K562 (cell line): Measurements from ENCODE around the gene LETM1. TPM values are rescaled to one million over a fixed set of nuclear protein-coding genes. Genes with fewer than 3 reads are reported as not detected.

Experiments used
- C11orf30 ChIP-seq: fragments of 450-650 bp; IDR thresholded peaks from 2 replicates; pipeline ENCODE4 v1.6.1; 2016; ENCODE audit warnings: low read depth, mild to moderate bottlenecking
- E2F4 ChIP-seq: sonication (generic); formaldehyde crosslinking; IDR thresholded peaks from 2 replicates; pipeline ENCODE4 v1.8.0; 2022; ENCODE audit warnings: mild to moderate bottlenecking, low read depth, missing genetic modification reagents
- ELF1 ChIP-seq: fragments of 200-800 bp; sonication (Bioruptor generic); IDR thresholded peaks from 2 replicates; pipeline ENCODE4 v1.6.1; 2016; ENCODE audit warnings: missing genetic modification characterization, missing compliant biosample characterization
- ETV5 ChIP-seq: sonication (generic); formaldehyde crosslinking; IDR thresholded peaks from 2 replicates; pipeline ENCODE4 v1.4.0; 2020; ENCODE audit warnings: low read depth, mild to moderate bottlenecking, missing genetic modification reagents
- HDAC1 ChIP-seq, 2 experiments: fragments of 450-650 bp; IDR thresholded peaks; 2 replicates each; pipeline ENCODE4 v1.6.1; 2016 to 2017; ENCODE audit warnings: inconsistent platforms in 1 of 2, mild to moderate bottlenecking in 1 of 2, moderate library complexity in 1 of 2
- L3MBTL2 ChIP-seq: fragments of 450-650 bp; IDR thresholded peaks from 2 replicates; pipeline ENCODE4 v1.6.1; 2016; ENCODE audit warnings: mild to moderate bottlenecking, moderate library complexity
- NCOA6 ChIP-seq: fragments of 450-650 bp; IDR thresholded peaks from 2 replicates; pipeline ENCODE4 v1.6.1; 2017; ENCODE audit warnings: mild to moderate bottlenecking
- NFRKB ChIP-seq: fragments of 450-650 bp; IDR thresholded peaks from 2 replicates; pipeline ENCODE4 v1.6.1; 2016; ENCODE audit warnings: low read depth
- NFYB ChIP-seq: IDR thresholded peaks from 2 replicates; pipeline ENCODE4 v1.6.1; 2011; ENCODE audit warnings: mild to moderate bottlenecking, moderate library complexity; ENCODE audit not compliant: insufficient read length; ENCODE audit errors: extremely low read depth
- PHF20 ChIP-seq: fragments of 450-650 bp; IDR thresholded peaks from 2 replicates; pipeline ENCODE4 v1.6.1; 2018; ENCODE audit not compliant: partially characterized antibody
- RBM14 ChIP-seq: fragments of 200-400 bp; formaldehyde crosslinking; IDR thresholded peaks from 2 replicates; pipeline ENCODE4 v1.6.1; 2018; ENCODE audit warnings: low read depth, mild to moderate bottlenecking, low read length, moderate library complexity, borderline replicate concordance; ENCODE audit not compliant: insufficient read depth
- RREB1 ChIP-seq: fragments of 250-450 bp; sonication (Bioruptor Pico); IDR thresholded peaks from 2 replicates; pipeline ENCODE4 v1.4.0; 2020
- SMAD4 ChIP-seq: fragments of 250-450 bp; sonication (Bioruptor Pico); conservative IDR thresholded peaks from 2 replicates; pipeline ENCODE4 v1.8.0; 2021; ENCODE audit warnings: inconsistent platforms, mild to moderate bottlenecking, moderate library complexity
- TEAD1 ChIP-seq, 2 experiments: fragments of 450-650 bp in 1 of 2; sonication (generic) in 1 of 2; formaldehyde crosslinking; IDR thresholded peaks; 2 replicates each; pipeline versions ENCODE4 v1.4.0 to v1.8.0; 2020 to 2022; ENCODE audit warnings: mild to moderate bottlenecking in 2 of 2, missing genetic modification reagents in 1 of 2
- ZNF354B ChIP-seq: fragments of 250-450 bp; sonication (Bioruptor Pico); IDR thresholded peaks from 2 replicates; pipeline ENCODE4 v1.4.0; 2020
- ZNF395 ChIP-seq: fragments of 200-800 bp; sonication (Bioruptor generic); IDR thresholded peaks from 2 replicates; pipeline ENCODE4 v1.6.1; 2017; ENCODE audit warnings: missing genetic modification characterization, missing compliant biosample characterization
- ZNF644 ChIP-seq: fragments of 200-800 bp; sonication (Bioruptor generic); IDR thresholded peaks from 2 replicates; pipeline ENCODE4 v1.6.1; 2016; ENCODE audit warnings: low read depth, missing genetic modification characterization, missing compliant biosample characterization
- ZNF696 ChIP-seq: fragments of 250-450 bp; sonication (Bioruptor Pico); conservative IDR thresholded peaks from 2 replicates; pipeline ENCODE4 v1.4.0; 2020; ENCODE audit warnings: mild to moderate bottlenecking, moderate library complexity
- polyA plus RNA-seq, 8 experiments: library from polyadenylated mRNA; depleted of rRNA in 4 of 8; stranded (reverse) in 5 of 8; unstranded in 3 of 8; fragments of >200 nt; fragmentation: Nextera tagmentation in 2 of 8; fragmentation: Illumina TruSeq in 1 of 8; extraction: Ambion mirVana in 2 of 8; extraction: Trizol in 1 of 8; gene quantifications; 2 replicates each; pipeline versions ENCODE4 v1.2.1 to v1.2.3, GENCODE V29; 2011 to 2014; ENCODE audit warnings: inconsistent platforms in 1 of 8, missing spikeins in 1 of 8
- total RNA-seq, 7 experiments: library from RNA; depleted of rRNA in 6 of 7; stranded (reverse); fragments of >200 nt in 6 of 7; fragmentation: Illumina TruSeq in 2 of 7; extraction: Trizol in 2 of 7; gene quantifications; 2 replicates each; pipeline versions ENCODE4 v1.2.1 to v1.2.3, GENCODE V29; 2011 to 2021; ENCODE audit warnings: low replicate concordance in 1 of 7

The LETM1 gene
- total and polyA plus RNA-seq, 9 of the 15 experiments (the other 6 are each of a cell fraction or from before 2014, with no cell fraction given): 3.9 to 109 (median 35.0) TPM

- peak; percentile 28; the same call in 1 of the 2 replicates for TF ChIP-seq C11orf30
- peak; percentile 81 for TF ChIP-seq ETV5 (CRISPR knock-in tag)
- TF ChIP-seq TEAD1 (CRISPR knock-in tag; IDR thresholded peaks at IDR 0.05): peak in 1 of 2 experiments; percentile 36; a peak in 2 of 4 replicates
- TF ChIP-seq ZNF644 (tag): peak; percentile 78; the same call in 1 of the 2 replicates
- peak; percentile 89 for TF ChIP-seq ZNF395 (CRISPR knock-in tag)
- TF ChIP-seq PHF20: peak; percentile 48
- TF ChIP-seq L3MBTL2: peak; percentile 85
- peak; percentile 68; the same call in 1 of the 2 replicates for TF ChIP-seq NCOA6
- peak in 1 of 2 experiments; percentile 71; a peak in 2 of 4 replicates for TF ChIP-seq HDAC1 (IDR thresholded peaks at IDR 0.05)
- TF ChIP-seq ZNF696: no peak
- peak; percentile 91 for TF ChIP-seq ELF1 (tag)
- no peak for TF ChIP-seq E2F4 (CRISPR knock-in tag)
- TF ChIP-seq RREB1 (CRISPR knock-in tag): no peak
- TF ChIP-seq RBM14: 0 out of 2 replicates have a peak, but pooled peaks have one; percentile 39
- peak; percentile 8 for TF ChIP-seq NFYB
- TF ChIP-seq SMAD4: no peak; the same call in 1 of the 2 replicates
- TF ChIP-seq ZNF354B (CRISPR knock-in tag): no peak
- no peak for TF ChIP-seq NFRKB
Observed at GRCh38 chr4:1856071-1856942, at the start of gene LETM1 (continued).
